Central memory CD8-positive, alpha-beta T cell (primary cell): Measurements from ENCODE around the gene BANP.

Source experiments
- ATAC-seq: fragments of 150-1000 bp; cut with Tn5 transposase; replicated peaks from 2 replicates; pipeline ENCODE4 v1.10.0; 2022; ENCODE audit warnings: mild to moderate bottlenecking, moderate FRiP score, moderate number of reproducible peaks; ENCODE audit not compliant: poor library complexity, severe bottlenecking; ENCODE audit errors: extremely low read depth
- DNase-seq, 2 donors: peaks; one replicate each; pipeline ENCODE4 v3.0.0; 2021; ENCODE audit warnings: low spot score in 2 of 2
- H3K27ac Mint-ChIP-seq: one replicate; pipeline ENCODE4 v1.8.0; 2022; ENCODE audit warnings: low read depth, mild to moderate bottlenecking, moderate library complexity, mixed read lengths
- H3K27me3 Mint-ChIP-seq: one replicate; pipeline ENCODE4 v1.8.0; 2022; ENCODE audit warnings: mixed read lengths
- H3K36me3 Mint-ChIP-seq: one replicate; pipeline ENCODE4 v1.8.0; 2022; ENCODE audit warnings: mild to moderate bottlenecking, moderate library complexity, mixed read lengths; ENCODE audit not compliant: insufficient read depth
- H3K4me1 Mint-ChIP-seq: one replicate; pipeline ENCODE4 v1.8.0; 2022; ENCODE audit warnings: mixed read lengths
- H3K4me3 Mint-ChIP-seq: one replicate; pipeline ENCODE4 v1.8.0; 2022; ENCODE audit warnings: mild to moderate bottlenecking, moderate library complexity, mixed read lengths
- H3K9me3 Mint-ChIP-seq: one replicate; pipeline ENCODE4 v1.8.0; 2022; ENCODE audit warnings: mixed read lengths

The BANP gene

DNA sequence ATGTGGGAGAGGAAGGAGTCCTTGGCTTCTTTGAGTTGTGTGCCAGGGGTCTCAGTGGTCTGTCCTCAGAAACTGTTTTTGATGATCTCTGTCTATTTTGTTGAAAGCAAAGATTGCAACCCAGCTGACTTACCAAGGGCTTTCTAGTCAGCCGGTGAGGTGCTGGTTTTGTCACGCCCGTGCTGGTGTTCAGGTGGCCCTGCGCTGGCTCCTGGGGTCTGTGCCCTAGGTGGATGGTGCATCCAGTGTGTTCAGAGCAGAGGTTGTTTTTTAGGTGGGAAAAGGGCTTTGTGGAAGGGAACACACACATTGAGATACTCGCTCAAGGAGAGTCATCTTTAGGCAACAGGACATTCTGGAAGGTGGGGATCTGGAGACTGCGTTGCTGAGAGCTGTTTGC, 51.0 kb downstream of the BANP start:
- Mint-ChIP-seq H3K27ac (peak overlapping the region; percentile 59), H3K27me3 (no peaks in the 10 kb centered on the region), H3K4me3 (no peak overlapping the region), H3K36me3 (peaks cover 21% of the 10 kb centered on the region), H3K9me3 (no peaks in the 10 kb centered on the region), H3K4me1 (peaks cover 33% of the 10 kb centered on the region)
- no peak for ATAC-seq
- no peak for DNase-seq

DNA sequence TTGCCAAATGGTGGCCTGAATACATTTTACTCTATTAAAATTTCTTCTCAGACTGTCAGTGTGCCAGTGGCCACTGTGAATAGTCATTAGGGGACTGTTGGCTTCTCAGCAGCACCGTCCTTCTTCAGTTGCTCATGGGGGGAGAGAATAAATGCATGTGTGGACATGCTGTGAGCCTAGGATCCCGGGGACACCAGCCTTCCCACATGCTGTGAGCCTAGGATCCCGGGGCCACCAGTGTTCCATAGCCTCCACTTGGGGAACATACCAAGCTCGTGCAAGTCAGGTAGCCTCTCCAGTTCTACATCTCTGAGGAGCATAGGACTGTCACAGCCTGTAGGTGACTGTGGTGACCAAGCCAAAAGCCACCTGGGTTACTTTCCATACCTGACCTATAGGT, 51.5 kb downstream of the BANP start:
- ATAC-seq (no peak), DNase-seq (no peak)
- Mint-ChIP-seq H3K27me3 (no peaks in the 10 kb centered on the region), H3K4me1 (peaks cover 28% of the 10 kb centered on the region), H3K36me3 (peaks cover 24% of the 10 kb centered on the region), H3K9me3 (no peaks in the 10 kb centered on the region), H3K4me3 (no peak overlapping the region), H3K27ac (no peak overlapping the region)

DNA sequence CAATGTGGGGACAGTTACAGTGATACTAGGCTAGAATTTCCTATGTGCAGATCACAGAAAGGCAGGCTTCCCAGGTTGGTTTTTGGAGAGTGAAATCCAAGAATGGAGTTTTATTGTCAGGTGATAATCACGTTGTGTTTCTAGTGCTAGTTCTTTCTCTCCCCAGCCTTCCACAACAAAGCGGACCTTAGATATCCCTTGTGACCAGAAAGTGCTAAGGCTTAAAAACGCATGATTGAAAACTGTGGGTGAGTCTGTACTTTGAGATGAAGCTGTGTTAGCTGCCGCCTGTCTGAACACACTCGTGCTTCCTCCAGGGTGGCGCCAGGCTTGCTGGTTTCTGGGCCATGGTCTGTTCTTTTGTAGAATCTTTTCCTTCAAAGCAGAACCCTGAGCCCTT, 52.1 kb downstream of the BANP start:
- no peak overlapping the region for H3K4me3 Mint-ChIP-seq
- DNase-seq: no peak
- H3K4me1 Mint-ChIP-seq: peaks cover 27% of the 10 kb centered on the region
- no peaks in the 10 kb centered on the region for H3K27me3 Mint-ChIP-seq
- H3K36me3 Mint-ChIP-seq: peaks cover 29% of the 10 kb centered on the region
- no peak for ATAC-seq
- H3K27ac Mint-ChIP-seq: no peak overlapping the region
- no peaks in the 10 kb centered on the region for H3K9me3 Mint-ChIP-seq

DNA sequence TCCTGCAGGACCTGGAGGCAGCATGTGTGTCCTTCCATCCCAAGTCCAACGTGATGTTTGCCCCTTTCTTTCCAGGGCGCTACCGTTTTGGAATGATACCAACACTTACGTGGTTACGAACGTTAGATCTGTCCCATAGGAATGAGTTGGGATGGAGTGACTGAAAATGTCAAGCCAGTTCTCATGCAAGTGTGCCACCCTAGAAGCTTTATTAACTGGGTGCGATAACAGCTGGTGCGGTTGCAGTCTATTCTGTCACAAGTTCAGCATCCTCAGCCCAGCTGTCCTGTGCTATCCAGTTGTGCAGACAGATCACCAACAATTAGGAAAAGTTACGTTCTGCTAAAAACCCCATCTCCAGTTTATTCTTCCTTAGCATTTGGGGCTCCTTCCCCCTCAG, 52.5 kb downstream of the BANP start:
- Mint-ChIP-seq H3K9me3 (no peaks in the 10 kb centered on the region), H3K27ac (no peak overlapping the region), H3K4me3 (no peak overlapping the region), H3K4me1 (peaks cover 27% of the 10 kb centered on the region), H3K36me3 (peaks cover 31% of the 10 kb centered on the region), H3K27me3 (no peaks in the 10 kb centered on the region)
- DNase-seq: no peak
- no peak for ATAC-seq

DNA sequence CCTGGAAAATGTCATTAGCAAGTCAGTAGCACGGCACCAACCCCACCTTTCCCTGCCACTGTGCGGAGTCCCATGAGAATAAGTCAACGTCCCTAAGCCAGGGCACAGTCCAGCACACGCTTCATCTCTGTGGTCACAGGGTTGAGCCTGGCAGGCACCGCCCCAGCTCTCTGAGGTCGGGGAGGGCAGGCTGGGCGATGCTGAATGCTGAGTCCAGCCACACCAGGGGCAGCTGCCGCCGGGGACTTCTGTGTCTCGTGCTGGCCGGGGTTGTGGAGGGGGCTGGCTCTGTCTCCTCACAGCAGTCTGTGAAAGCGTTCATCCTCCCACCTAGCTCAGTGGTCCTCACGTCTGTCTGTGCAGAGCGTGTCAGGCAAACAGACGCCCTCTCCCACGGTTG, 53.2 kb downstream of the BANP start:
- H3K27me3 Mint-ChIP-seq: no peaks in the 10 kb centered on the region
- no peak for ATAC-seq

DNA sequence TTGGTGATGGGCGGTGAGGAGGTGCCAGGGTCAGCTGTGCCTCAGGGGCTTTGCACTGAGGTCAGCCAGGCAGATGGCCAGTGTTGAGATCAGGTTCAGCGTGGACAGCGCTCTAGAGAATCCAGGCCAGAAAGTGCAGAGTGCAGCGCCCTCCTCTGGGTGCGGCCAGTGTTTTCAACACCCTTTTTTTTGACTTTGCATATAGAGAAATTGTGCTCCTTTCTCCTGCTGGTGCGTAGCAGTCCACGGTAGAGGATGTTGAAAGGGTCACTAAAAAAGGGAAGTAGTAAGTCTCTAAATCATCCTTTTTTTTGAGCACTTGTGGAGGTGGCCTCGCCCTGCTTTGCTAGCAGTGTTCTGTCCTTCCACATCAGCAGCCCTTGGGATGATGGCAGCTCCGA, 53.9 kb downstream of the BANP start:
- peaks cover 32% of the 10 kb centered on the region for H3K36me3 Mint-ChIP-seq
- peaks cover 32% of the 10 kb centered on the region for H3K4me1 Mint-ChIP-seq
- H3K4me3 Mint-ChIP-seq: no peak overlapping the region
- no peaks in the 10 kb centered on the region for H3K27me3 Mint-ChIP-seq
- DNase-seq: no peak
- ATAC-seq: no peak
- H3K9me3 Mint-ChIP-seq: no peaks in the 10 kb centered on the region
- H3K27ac Mint-ChIP-seq: no peak overlapping the region

More for the DNA sequence above, 53.2 kb downstream of the BANP start:
- H3K36me3 Mint-ChIP-seq: peaks cover 31% of the 10 kb centered on the region
- no peak for DNase-seq
- no peak overlapping the region for H3K27ac Mint-ChIP-seq
- no peak overlapping the region for H3K4me3 Mint-ChIP-seq
- H3K4me1 Mint-ChIP-seq: peaks cover 32% of the 10 kb centered on the region
- H3K9me3 Mint-ChIP-seq: no peaks in the 10 kb centered on the region

DNA sequence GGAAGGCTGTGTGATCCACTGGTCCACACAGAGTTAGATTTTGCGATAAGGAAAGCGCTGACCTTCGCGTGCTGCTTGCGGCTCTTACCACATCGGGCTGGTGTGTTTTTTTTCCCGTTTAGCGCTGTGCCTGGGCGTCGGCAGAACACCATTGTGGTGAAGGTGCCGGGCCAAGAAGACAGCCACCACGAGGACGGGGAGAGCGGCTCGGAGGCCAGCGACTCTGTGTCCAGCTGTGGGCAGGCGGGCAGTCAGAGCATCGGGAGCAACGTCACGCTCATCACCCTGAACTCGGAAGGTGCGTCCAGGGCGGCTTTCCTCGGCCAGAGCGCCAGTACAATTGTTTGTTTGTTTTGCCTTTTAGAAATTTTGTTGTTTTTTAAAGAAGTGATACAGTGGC, 54.7 kb downstream of the BANP start:
- ATAC-seq: no peak

DNA sequence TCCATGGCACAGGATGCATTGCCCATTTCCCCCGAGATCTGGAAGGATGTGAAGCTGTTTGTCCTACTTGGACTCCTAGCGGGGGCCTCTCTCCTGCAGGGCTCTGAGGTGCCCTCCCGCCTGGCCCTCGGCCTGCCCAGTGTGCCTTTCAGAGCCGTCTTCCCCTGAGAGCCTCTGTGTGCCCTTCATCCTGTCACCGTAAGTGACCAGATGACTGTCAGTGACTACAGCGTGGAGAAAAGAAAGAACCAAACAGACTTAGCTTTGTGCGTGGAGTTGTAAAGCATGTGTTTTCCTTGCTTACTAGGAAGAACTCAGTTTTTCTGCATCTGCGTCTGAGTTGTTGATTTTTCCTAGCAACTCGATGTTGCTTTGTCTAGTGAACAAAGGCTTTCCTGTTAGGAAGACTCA, 56.1 kb downstream of the BANP start:
- peaks cover 25% of the 10 kb centered on the region for H3K4me1 Mint-ChIP-seq
- no peak overlapping the region for H3K4me3 Mint-ChIP-seq
- no peaks in the 10 kb centered on the region for H3K9me3 Mint-ChIP-seq
- DNase-seq: no peak
- H3K36me3 Mint-ChIP-seq: peaks cover 38% of the 10 kb centered on the region
- no peak overlapping the region for H3K27ac Mint-ChIP-seq
- no peaks in the 10 kb centered on the region for H3K27me3 Mint-ChIP-seq
- ATAC-seq: no peak

More for the DNA sequence above, 54.7 kb downstream of the BANP start:
- H3K36me3 Mint-ChIP-seq: peaks cover 37% of the 10 kb centered on the region
- no peaks in the 10 kb centered on the region for H3K27me3 Mint-ChIP-seq
- H3K27ac Mint-ChIP-seq: no peak overlapping the region
- no peaks in the 10 kb centered on the region for H3K9me3 Mint-ChIP-seq
- no peak overlapping the region for H3K4me3 Mint-ChIP-seq
- peaks cover 32% of the 10 kb centered on the region for H3K4me1 Mint-ChIP-seq
- DNase-seq: no peak

DNA sequence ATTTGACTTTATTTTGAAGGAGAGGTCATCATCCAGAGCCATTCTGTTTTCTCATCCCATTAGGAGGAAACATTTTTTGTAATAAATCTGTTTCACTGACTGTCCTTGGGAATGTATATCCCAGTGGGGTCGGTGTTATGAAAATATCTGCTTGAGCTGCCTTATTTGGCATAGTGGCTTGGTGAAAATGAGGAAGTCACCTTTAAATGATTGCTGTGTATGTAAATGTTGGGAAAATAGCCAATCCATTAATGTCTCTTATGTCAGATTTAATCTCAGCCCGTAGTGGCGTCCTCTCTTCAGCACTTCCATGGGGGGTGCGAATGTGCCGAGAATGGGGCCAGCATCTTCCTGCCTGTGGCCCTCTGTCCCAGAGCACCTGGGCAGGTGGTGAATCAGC, 57.6 kb downstream of the BANP start:
- Mint-ChIP-seq H3K27me3 (no peaks in the 10 kb centered on the region), H3K27ac (no peak overlapping the region), H3K9me3 (no peaks in the 10 kb centered on the region), H3K4me1 (peaks cover 26% of the 10 kb centered on the region), H3K4me3 (no peak overlapping the region), H3K36me3 (peaks cover 37% of the 10 kb centered on the region)
- DNase-seq (no peak), ATAC-seq (no peak)

DNA sequence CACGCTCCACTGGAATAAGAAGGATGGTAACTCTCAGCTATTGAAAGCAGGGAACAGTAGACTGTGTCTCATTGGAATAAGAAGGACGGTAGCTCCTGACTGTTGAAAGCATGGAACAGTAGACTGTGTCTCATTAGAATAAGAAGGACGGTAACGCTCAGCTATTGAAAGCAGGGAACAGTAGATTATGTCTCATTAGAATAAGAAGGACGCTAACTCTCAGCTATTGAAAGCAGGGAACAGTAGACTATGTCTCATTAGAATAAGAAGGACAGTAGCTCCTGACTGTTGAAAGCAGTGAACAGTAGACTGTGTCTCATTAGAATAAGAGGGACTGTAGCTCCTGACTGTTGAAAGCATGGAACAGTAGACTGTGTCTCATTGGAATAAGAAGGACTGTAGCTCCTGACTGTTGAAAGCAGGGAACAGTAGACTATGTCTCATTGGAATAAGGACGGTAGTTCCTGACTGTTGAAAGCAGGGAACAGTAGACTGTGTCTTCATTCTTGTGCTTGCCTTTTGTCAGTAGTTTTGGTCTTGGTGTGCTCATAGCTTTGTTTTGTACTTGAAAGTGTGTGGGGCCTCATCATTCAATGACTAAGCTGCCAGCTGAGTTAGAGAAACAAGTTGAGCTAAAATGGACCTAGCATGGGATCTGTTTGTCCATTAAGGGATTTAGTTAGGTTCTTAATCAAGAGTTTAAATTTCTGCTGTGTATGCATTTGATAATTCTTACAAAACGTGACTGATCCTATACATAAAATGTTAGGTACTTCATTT, 58.5 kb downstream of the BANP start:
- no peaks in the 10 kb centered on the region for H3K27me3 Mint-ChIP-seq
- peaks cover 38% of the 10 kb centered on the region for H3K36me3 Mint-ChIP-seq
- peaks cover 20% of the 10 kb centered on the region for H3K4me1 Mint-ChIP-seq
- DNase-seq (no peak), ATAC-seq (no peak)
- H3K9me3 Mint-ChIP-seq: no peaks in the 10 kb centered on the region
- H3K27ac Mint-ChIP-seq: peak overlapping the region; percentile 82
- no peak overlapping the region for H3K4me3 Mint-ChIP-seq

DNA sequence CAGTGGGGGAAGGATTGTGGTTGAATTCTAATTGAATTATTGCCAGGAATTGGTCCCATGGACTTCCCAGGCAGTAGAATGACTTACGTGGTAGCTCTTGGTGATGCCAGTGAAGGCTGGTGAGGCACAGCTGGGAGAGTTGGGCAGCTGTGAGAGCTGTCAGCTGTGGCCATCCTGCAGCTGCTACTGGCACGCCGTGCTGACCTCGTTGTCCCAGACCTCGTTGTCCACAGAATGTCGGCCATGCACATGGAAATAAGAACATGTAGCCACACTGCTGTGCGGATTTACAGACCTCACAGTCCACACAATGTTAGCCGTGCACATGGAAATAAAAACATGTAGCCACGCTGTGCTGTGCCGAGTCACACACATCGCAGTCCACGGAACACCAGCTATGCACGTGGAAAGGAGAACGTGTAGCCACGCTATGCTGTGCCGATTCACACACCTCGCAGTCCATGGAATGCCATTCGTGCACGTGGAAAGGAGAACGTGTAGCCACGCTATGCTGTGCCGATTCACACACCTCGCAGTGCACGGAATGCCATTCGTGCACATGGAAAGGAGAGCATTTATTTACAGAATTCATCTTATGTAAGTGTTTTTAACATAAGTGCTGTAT, 59.2 kb downstream of the BANP start:
- DNase-seq: no peak
- H3K36me3 Mint-ChIP-seq: peaks cover 37% of the 10 kb centered on the region
- H3K27me3 Mint-ChIP-seq: no peaks in the 10 kb centered on the region
- no peak for ATAC-seq
- no peak overlapping the region for H3K27ac Mint-ChIP-seq
- no peaks in the 10 kb centered on the region for H3K9me3 Mint-ChIP-seq
- no peak overlapping the region for H3K4me3 Mint-ChIP-seq
- H3K4me1 Mint-ChIP-seq: peaks cover 23% of the 10 kb centered on the region

DNA sequence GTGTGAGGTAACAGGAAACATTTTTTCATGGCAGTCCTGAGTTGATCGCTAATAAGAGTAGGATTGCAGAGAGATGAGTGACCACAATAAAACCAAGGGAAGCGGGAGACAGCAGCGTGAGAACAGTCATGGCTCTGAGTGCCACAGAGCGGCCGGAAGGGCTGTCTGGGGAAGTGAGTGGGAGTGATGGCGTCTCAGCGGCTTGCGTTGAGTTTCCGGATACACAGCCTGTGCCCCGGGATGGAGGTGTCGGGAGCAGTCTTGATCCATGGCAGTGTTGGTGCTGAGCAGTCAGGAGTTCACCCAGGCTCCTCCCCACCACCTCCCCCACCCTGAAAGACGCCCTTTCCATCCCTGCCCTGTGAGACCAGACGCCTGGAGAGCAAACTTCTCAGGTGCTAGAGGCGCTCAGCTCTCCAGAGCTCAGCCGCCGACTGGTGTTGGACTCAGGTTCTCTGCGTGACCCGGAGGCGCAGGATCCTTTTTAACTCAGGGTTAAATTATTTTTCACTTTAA, 59.8 kb downstream of the BANP start:
- no peak for ATAC-seq
- Mint-ChIP-seq H3K27me3 (no peaks in the 10 kb centered on the region), H3K9me3 (no peaks in the 10 kb centered on the region), H3K36me3 (peaks cover 36% of the 10 kb centered on the region), H3K27ac (no peak overlapping the region), H3K4me3 (no peak overlapping the region), H3K4me1 (peaks cover 24% of the 10 kb centered on the region)
- no peak for DNase-seq

DNA sequence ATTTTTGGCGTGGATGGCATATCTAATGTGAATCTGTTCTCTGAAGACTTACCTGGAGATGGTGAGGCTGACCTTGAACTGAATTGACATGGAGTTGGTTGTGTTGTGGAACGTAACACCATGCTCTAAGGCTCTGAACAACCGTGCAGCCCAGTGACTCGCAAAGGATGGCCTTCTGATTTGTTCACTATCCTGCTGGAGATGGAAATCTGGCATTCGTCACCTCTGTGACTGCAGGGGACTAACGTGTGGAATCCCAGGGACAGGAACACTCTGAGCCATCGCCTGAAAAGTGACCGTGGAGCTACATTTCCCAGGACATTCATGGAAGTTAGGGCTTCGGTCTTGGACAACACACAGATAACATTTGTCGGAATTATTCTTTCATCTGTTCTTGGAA, 61.1 kb downstream of the BANP start:
- DNase-seq: no peak
- Mint-ChIP-seq H3K36me3 (peaks cover 23% of the 10 kb centered on the region), H3K27me3 (no peaks in the 10 kb centered on the region), H3K27ac (no peak overlapping the region), H3K4me3 (no peak overlapping the region), H3K4me1 (peaks cover 24% of the 10 kb centered on the region), H3K9me3 (no peaks in the 10 kb centered on the region)
- ATAC-seq: no peak
